Fibroblast of skin of left biceps (primary cell): ENCODE measurements around the gene OR10AG1.

Source experiments
- DNase-seq, 2 experiments: peaks; one replicate each; pipeline ENCODE4 v3.0.0-alpha.2; 2013; ENCODE audit warnings: low read depth in 2 of 2

OR10AG1 gene

GRCh38 chr11:55969845-55970244 lies at the start of gene OR10AG1:
TSS of gene OR10AG1 (minus strand) at chr11:55969945. CDS start at chr11:55969907, 38 bp downstream.
- DNase-seq, result no peak

- no peak for DNase-seq
Observed at GRCh38 chr11:56013805-56014204, 44.1 kb upstream of the OR10AG1 start.

GRCh38 chr11:56010716-56011115 lies 41.0 kb upstream of the OR10AG1 start:
- no peak for DNase-seq

GRCh38 chr11:55994525-55994924 lies 24.8 kb upstream of the OR10AG1 start, which contains the start of gene OR5F1:
TSS of gene OR5F1 (minus strand) at chr11:55994625. CDS start at chr11:55994625, 0 bp downstream.
- no peak for DNase-seq

- DNase-seq, result no peak
Observed at GRCh38 chr11:55970935-55971334, 1.2 kb upstream of the OR10AG1 start.

- no peak for DNase-seq
Observed at GRCh38 chr11:55967914-55968313, 1.8 kb downstream of the OR10AG1 start.

GRCh38 chr11:55966391-55966790 lies 3.4 kb downstream of the OR10AG1 start:
- DNase-seq, result no peak

GRCh38 chr11:55956521-55956920 lies 13.2 kb downstream of the OR10AG1 start:
- DNase-seq, result no peak

- no peak for DNase-seq
Observed at GRCh38 chr11:55949330-55949729, 20.4 kb downstream of the OR10AG1 start.

GRCh38 chr11:55942785-55943392 lies 26.9 kb downstream of the OR10AG1 start:
- DNase-seq, result no peak

GRCh38 chr11:55936300-55936699 lies 33.4 kb downstream of the OR10AG1 start, which contains the start of gene OR5I1:
TSS of gene OR5I1 (minus strand) at chr11:55936400. CDS start at chr11:55936400, 0 bp downstream.
- no peak for DNase-seq

- DNase-seq, result no peak
Observed at GRCh38 chr11:55920537-55920936, 49.2 kb downstream of the OR10AG1 start.
